Pons (tissue), 1 donor: ENCODE results near the gene TNFAIP6.

Experiments
- DNase-seq: peaks from one replicate; pipeline ENCODE4 v3.0.0-alpha.2; 2016; ENCODE audit warnings: low spot score

TNFAIP6 gene

GRCh38 chr2:151359768-151360461 lies 2.5 kb downstream of the TNFAIP6 start:
- no peak for DNase-seq

- DNase-seq = no peak
Observed at GRCh38 chr2:151361674-151362370, 4.4 kb downstream of the TNFAIP6 start.

GRCh38 chr2:151363709-151364108 lies 6.3 kb downstream of the TNFAIP6 start:
- peak; percentile 81 for DNase-seq

GRCh38 chr2:151367571-151367970 lies 10.2 kb downstream of the TNFAIP6 start:
- DNase-seq = no peak

GRCh38 chr2:151374436-151374835 lies 17.0 kb downstream of the TNFAIP6 start:
- DNase-seq = no peak

GRCh38 chr2:151379169-151379568 lies 21.8 kb downstream of the TNFAIP6 start:
- no peak for DNase-seq

- no peak for DNase-seq
Observed at GRCh38 chr2:151380580-151381235, 23.3 kb downstream of the TNFAIP6 start.

GRCh38 chr2:151381266-151381665 lies 23.9 kb downstream of the TNFAIP6 start:
- no peak for DNase-seq

GRCh38 chr2:151388011-151388410 lies 30.6 kb downstream of the TNFAIP6 start:
- DNase-seq = no peak

GRCh38 chr2:151391436-151391835 lies 34.0 kb downstream of the TNFAIP6 start:
- no peak for DNase-seq

- no peak for DNase-seq
Observed at GRCh38 chr2:151394509-151394908, 37.1 kb downstream of the TNFAIP6 start.

GRCh38 chr2:151395509-151396374 lies 38.4 kb downstream of the TNFAIP6 start:
- DNase-seq = no peak

GRCh38 chr2:151399981-151400380 lies 42.6 kb downstream of the TNFAIP6 start:
- no peak for DNase-seq

- DNase-seq = no peak
Observed at GRCh38 chr2:151401149-151401548, 43.8 kb downstream of the TNFAIP6 start.

GRCh38 chr2:151403914-151404313 lies 46.5 kb downstream of the TNFAIP6 start:
- DNase-seq = no peak

GRCh38 chr2:151405376-151405775 lies 48.0 kb downstream of the TNFAIP6 start:
- no peak for DNase-seq

GRCh38 chr2:151407281-151407680 lies 49.9 kb downstream of the TNFAIP6 start:
- no peak for DNase-seq

- no peak for DNase-seq
Observed at GRCh38 chr2:151408788-151409600, 51.6 kb downstream of the TNFAIP6 start.

GRCh38 chr2:151409601-151410484 lies 52.5 kb downstream of the TNFAIP6 start, which contains the start of gene RIF1:
TSS of gene RIF1 (plus strand) at chr2:151409902. CDS start at chr2:151410424, 522 bp downstream.
- DNase-seq = peak; percentile 76

GRCh38 chr2:151410485-151410834 lies 53.1 kb downstream of the TNFAIP6 start:
- no peak for DNase-seq
